HCT116 (cell line): Measurements from ENCODE around the gene SUGCT.

Experiments used
- POLR2A ChIP-seq: IDR thresholded peaks from 2 replicates; pipeline ENCODE4 v1.7.0; 2011; ENCODE audit warnings: borderline replicate concordance; ENCODE audit not compliant: insufficient read depth, insufficient read length; ENCODE audit errors: extremely low read depth
- TF ChIP-seq, protein P1 (sequence below), 3 experiments: fragments of 200-600 bp in 1 of 3; sonication (generic) in 1 of 3; IDR thresholded peaks in 2 of 3; conservative IDR thresholded peaks in 1 of 3; 2 replicates each; pipeline ENCODE4 v1.5.1; 2012 to 2017; ENCODE audit warnings: low read depth in 2 of 3, low read length in 2 of 3, antibody characterized with exemption in 1 of 3, borderline replicate concordance in 1 of 3, control low read depth in 1 of 3, mild to moderate bottlenecking in 1 of 3, mixed read lengths in 1 of 3, mixed run types in 1 of 3, moderate library complexity in 1 of 3; ENCODE audit not compliant: insufficient read depth in 1 of 3

DNA sequence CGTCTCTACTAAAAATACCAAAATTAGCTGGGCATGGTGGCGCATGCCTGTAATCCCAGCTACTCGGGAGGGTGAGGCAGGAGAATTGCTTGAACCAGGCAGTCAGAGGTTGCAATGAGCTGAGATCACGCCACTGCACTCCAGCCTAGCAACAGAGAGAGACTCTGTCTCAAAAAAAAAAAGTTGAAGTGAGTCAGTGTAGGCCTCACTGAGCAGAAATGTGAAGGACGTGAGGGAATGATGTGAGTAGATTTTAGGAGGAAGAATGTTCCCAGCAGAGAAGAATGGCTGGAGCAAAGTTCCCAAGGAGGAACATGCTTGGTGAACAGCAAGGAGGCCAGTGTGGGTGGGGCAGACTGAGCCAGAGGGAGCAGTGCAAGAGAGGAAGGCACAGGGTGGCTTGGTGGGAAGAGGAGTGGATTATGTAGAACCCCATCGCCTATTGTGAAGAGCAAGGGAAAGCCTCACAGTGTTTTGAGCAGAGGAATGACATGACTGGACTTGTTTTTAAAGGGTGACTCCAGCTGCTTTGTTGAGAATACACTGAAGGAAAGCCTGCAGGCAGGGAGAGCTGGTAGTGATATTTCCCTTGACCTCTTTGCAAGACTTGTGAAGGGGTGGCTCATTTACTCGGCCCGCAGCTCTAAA is 708.7 kb downstream of the SUGCT start:
- TF ChIP-seq POLR2A, result no peak
- TF ChIP-seq, protein P1, sequence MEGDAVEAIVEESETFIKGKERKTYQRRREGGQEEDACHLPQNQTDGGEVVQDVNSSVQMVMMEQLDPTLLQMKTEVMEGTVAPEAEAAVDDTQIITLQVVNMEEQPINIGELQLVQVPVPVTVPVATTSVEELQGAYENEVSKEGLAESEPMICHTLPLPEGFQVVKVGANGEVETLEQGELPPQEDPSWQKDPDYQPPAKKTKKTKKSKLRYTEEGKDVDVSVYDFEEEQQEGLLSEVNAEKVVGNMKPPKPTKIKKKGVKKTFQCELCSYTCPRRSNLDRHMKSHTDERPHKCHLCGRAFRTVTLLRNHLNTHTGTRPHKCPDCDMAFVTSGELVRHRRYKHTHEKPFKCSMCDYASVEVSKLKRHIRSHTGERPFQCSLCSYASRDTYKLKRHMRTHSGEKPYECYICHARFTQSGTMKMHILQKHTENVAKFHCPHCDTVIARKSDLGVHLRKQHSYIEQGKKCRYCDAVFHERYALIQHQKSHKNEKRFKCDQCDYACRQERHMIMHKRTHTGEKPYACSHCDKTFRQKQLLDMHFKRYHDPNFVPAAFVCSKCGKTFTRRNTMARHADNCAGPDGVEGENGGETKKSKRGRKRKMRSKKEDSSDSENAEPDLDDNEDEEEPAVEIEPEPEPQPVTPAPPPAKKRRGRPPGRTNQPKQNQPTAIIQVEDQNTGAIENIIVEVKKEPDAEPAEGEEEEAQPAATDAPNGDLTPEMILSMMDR (IDR thresholded peaks at IDR 0.05 in 2 of 3, conservative IDR thresholded peaks at IDR 0.05 in 1 of 3; ENCODE audit: borderline replicate concordance in 1 of 3, insufficient read depth in 1 of 3, low read depth in 2 of 3, low read length in 2 of 3), result no peak
